ENCODE data around the gene KIF17.

KIF17 gene

DNA sequence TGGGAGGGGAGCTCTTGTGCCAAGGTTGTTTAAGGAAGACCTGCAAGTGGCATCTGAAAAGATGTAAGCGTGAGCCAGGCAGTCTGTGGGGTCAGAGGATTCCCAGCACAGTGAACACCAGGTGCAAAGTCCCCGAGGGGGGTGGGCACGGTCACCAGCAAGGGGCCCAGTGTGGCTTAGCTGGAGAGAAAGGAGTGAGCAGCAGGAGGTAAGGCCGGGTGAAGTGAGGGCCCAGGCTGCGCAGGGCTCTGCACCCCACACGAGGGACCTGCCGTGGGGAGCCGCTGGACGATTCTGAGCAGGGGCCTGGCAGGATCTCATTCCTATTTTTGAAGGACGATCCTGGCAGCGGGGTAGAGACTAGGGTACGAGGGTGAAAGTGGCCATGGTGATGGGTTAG is 60.8 kb downstream of the KIF17 start:
- no peak for ATAC-seq

DNA sequence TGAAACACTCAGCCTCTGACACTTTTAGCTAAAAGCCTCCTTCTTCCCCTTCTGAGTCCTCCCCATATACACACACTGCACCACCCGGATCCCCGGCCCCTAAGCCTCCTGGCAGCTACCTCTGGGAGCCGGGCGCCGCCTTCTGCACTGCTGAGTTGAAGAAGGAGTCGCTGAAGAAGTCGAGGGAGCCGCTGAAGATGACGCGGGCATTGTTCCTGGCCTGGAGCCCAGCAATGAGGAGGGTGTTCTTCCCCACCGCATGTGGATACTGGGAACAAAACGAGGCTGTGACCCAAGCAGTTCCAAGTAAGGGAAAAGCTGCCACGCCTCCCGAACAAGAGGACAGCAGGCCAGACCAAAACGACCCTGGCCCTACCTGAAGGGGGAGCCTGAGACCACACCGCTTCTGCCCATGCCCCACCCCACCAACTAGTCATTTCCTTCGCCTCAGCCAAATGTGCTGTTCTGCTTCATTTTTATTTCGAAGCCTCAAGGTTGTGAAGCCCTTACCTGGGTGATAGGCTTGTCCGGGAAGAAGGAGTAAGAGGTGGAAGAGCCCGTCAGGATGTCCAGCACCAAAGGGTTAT is 63.6 kb downstream of the KIF17 start:
- ATAC-seq, result no peak

DNA sequence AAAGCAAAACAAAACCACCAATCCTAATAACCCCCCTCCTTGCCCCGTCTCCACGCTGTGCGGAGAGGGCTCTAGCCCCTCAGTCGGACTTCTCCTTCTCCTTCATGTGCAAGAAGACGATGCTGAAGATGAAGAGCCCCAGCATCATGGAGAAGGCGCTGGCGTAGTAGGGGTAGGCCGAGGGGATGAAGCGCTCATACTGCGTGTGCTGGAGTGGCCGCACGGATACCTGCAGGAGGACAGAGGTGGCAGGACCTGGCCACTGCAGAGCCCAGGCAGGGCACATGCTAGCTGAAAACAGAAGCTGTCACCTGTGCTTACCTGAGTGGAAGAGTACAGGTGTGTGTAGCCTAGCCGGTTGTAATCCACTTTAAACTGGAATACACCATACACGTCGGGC is 65.5 kb downstream of the KIF17 start:
- ATAC-seq, result no peak

DNA sequence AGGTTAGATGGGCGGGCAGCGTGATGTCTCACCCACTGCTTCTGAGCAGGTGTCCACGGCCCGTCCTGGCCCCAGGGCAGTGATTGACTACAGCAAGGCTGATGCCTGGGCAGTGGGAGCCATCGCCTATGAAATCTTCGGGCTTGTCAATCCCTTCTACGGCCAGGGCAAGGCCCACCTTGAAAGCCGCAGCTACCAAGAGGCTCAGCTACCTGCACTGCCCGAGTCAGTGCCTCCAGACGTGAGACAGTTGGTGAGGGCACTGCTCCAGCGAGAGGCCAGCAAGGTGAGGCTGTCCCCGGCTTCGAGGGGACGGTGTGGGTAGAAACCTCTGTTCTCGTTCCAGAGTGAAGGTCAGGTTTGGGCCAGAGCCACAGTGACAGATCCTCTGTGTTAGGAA is 68.9 kb downstream of the KIF17 start:
- no peak for ATAC-seq

DNA sequence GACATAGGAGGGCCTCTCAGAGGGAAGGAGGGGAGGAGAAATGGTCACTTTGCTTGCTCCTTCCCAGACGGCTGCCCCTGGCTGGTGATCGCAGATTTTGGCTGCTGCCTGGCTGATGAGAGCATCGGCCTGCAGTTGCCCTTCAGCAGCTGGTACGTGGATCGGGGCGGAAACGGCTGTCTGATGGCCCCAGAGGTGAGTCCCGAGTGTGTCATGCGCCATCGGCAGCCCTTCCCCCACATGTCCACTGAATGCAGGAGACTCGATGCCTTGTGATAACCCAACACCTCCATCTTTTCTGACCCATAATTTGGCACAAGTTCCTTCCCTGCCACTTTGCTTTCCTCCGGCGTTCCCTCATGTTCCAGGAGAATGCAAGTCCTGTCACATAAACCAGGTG is 69.4 kb downstream of the KIF17 start:
- no peak for ATAC-seq

DNA sequence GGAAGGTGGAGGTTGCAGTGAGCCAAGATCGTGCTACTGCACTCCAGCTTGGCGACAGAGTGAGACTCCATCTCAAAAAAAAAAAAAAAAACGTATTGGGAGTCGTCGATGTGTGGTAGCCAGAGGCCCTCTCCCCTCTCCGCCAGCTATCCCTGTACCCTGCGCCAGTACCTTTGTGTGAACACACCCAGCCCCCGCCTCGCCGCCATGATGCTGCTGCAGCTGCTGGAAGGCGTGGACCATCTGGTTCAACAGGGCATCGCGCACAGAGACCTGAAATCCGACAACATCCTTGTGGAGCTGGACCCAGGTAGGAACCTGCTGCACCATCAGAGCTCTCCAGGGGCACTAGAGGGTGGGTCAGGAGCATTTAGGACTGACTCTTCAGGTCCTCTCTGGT is 72.4 kb downstream of the KIF17 start:
- ATAC-seq, result no peak

DNA sequence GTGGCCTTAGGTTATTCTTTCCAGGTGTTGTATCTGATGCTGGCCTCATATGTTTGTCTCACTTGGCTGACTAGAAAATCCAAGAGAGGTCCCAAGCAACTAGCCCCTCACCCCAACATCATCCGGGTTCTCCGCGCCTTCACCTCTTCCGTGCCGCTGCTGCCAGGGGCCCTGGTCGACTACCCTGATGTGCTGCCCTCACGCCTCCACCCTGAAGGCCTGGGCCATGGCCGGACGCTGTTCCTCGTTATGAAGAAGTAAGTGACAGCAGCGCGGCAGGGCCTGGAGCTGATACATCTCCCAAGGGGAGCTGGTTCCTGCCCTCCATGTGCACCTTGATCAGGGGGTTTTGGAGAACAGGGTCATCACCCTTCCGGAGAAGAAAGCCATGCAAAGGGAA is 73.4 kb downstream of the KIF17 start:
- no peak for ATAC-seq

DNA sequence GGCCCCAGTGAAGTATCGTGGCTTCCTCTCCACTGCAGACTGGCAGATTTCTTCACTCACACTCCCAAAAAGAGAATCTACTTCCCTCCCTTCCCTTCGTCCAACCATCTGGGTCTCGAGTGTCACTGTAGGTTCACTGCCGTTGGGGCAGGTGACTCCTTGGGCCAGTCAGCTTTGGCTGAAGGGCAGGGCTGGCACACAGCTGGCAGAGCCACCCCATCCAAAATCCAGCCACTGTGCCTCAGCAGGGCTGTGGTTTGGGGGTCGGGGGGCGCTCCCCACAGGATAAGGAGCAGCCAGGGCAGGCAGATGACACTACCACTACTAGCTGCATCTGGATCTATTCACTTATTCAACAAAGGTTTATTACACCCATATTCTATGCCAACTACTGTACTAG is 74.7 kb downstream of the KIF17 start:
- ATAC-seq, result no peak

DNA sequence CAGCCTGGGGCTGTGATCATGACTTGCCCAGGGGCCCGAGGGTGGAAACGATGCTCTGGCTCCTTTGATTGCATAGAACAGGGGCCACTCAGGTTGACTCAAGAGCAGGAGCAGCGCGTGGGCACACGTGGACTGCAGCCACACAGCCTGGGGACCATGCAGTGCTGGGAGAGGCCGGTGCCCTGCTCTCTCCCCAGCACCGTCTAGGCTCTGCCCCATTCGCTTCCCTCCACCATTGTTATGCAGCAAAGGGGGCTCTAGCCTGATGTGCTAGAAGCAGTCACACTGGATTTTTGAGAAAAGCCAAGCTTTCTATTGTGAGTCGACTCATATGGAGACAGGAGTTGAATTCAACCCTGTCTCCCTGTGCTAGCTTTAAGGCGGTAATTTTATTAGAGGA is 75.8 kb downstream of the KIF17 start:
- ATAC-seq, result no peak

DNA sequence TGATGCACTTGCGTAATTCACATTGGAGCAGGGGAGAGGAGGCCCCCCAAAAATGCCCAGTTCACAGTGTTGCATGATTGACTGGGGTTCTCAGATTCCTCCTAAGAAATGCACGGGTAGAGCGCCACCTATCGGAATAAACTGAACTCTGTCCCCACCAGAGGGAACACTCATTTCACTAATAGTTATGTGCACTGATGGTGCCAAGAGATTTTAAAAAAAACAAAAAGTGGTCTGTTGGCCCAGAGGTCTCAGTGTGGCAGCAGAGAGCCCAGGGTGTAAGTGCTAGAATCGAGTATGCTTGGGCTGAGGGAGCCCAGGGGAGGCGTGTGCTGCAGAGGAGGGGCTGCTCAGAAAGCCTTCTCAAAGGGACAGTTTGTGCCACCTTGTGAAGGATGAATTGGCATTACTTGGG is 77.6 kb downstream of the KIF17 start:
- ATAC-seq, result peak; percentile 65 to 78

DNA sequence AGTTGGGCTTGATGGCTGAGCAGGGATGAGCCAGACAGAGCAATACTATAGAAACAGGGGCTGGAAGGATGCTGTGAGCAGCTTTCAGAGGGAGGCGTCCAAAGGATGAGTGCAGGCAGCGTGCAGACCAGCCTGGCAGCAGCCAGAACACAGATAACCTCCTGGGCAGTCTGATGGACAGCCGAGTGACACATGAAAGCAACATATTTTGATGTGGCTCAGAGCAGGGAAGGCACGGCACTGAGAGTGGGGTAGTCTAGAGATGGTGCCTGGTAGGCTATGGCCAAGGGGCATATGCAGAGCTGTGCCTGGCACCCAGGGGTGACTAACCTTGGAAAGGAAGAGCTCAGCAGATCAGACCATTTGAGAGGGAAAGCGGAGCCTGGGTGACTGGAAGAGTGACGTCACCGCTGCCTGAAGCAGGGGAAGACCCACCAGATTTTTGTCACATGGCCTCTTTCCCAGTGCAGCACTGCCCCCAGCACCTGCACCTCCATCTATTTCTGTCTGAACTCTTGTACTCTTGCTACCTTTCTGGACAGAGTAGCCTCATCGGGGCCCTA is 80.9 kb downstream of the KIF17 start:
- no peak for ATAC-seq

DNA sequence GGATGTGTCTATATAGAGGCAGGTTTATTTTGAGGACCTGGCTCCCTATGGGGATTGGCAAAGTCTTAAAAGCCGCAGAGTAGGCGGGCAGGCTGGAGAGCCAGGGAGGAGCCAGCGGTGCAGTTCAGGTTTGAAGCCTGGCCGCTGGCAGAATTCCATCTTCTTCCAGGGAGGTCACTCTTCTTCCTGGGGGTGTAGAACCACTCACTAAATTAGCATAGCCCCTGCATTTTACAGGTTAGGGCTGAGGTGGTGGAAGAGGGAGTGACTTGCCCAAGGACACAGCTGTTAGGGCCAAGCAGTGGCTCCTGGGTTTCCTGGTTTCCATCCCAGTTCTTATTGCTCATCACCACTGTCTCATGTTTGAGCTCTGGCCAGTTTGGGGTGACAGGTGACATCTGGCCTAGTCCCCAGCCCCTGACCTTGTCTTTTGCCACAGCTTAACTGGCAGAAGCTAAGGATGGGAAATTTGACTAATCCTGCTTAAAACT is 83.2 kb downstream of the KIF17 start:
- peak in 1 of 2 donors; percentile 15 for ATAC-seq

DNA sequence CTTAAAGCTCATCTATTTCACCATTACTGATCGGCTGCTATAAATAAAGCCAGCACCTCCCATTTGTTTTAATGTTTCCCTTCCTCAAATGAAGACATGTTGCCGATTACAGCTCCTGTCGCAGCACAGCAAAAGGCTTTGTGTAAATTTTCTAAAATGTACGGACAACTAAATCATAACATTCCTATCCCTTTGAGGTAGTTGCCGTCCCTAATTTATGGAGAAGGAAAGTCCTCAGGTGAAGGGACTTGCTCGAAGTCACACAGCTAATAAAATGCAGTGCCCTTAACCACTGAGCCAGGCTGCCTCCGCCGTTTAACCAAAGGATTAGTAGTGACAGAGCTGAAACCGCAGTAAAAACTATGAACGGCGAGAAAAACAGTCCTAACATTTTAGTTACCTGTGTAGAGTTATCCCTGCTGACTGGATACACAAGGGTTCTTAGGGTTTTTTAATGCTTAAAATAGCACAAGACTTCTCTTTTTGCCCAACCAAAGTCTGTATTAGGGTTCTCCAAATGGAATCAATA is 83.7 kb downstream of the KIF17 start:
- ATAC-seq, result peak; percentile 12 to 37

DNA sequence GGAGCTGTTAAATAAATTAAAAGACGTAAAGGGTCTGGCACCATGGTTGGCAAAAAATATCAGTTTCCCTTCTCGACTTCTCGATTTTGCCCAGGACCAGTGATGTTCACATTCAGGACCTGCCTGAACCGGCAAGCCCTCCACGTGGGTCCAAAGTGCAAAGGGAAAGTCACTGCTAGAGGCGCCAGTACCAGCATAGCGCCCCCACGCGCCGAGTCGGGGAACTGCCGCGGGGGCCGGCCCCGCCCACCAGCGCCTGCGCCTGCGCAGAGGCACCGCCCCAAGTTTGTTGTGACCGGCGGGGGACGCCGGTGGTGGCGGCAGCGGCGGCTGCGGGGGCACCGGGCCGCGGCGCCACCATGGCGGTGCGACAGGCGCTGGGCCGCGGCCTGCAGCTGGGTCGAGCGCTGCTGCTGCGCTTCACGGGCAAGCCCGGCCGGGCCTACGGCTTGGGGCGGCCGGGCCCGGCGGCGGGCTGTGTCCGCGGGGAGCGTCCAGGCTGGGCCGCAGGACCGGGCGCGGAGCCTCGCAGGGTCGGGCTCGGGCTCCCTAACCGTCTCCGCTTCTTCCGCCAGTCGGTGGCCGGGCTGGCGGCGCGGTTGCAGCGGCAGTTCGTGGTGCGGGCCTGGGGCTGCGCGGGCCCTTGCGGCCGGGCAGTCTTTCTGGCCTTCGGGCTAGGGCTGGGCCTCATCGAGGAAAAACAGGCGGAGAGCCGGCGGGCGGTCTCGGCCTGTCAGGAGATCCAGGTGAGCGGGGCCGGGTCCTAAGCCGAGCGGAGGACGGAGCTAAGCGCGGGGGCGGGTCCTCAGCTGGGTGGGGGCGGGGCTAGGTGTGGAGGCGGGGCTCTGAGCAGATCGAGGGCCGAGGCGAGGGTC is 84.4 kb downstream of the KIF17 start, which contains the start of gene PINK1:
TSS of gene PINK1 (plus strand) at position 269 of the 875 bp plus-strand sequence. CDS start at position 360, 91 bp downstream.
- ATAC-seq, result peak; percentile 88 to 89

DNA sequence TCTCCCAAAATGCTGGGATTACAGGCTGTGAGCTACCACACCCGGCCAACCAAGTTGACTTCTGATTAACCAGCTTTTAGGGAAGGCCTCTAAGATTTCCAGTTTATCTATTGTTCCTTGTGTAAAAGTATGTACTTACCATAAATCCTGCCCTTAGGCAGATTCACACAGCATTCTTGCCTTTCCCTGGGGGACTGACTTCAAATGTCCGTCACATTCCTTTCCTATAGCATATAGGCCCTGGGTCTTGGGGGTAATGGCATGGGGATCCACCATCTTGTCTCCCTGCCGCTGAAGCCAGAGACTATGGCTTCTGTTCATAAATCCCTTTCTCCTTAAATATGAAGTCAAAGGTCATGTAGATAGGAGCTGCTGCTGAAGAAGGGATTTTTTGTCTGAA is 85.4 kb downstream of the KIF17 start:
- ATAC-seq, result no peak

DNA sequence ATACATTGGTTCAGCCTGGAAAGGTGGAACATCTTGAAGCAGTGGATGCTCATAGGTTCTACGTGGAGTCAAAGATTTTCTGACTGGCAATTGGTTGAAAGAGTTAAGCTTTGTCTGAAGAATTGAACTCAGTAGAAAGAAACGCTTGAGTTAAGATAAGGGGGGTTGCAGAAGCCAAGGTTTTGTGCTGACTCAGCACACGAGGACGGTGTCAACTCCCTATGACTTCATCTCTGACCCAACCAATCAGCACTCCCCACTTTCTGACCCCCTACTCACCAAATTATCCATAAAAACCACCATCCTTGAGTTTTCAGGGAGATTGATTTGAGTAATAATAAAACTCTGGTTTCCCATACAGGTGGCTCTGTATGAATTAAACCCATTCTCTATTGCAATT is 87.1 kb downstream of the KIF17 start:
- no peak for ATAC-seq

DNA sequence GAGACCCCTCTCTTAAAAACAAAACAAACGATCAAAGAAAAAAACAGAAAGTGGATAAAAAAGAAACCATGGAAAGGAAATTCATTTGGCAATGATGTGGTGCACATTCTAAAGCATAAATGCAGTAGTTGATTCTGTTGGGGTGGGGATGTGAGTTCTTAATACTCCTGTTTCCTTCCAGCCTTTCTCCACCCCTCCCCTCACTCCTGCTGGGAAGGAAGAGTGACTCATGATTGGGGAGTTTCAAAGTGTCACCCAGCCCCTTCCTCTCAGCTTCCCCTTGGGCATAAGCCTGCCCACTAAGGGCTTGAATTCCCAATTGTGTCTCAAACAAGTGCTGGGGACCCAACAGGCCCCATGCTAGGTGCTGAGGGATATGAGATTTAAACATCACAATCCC is 91.3 kb downstream of the KIF17 start:
- no peak for ATAC-seq

DNA sequence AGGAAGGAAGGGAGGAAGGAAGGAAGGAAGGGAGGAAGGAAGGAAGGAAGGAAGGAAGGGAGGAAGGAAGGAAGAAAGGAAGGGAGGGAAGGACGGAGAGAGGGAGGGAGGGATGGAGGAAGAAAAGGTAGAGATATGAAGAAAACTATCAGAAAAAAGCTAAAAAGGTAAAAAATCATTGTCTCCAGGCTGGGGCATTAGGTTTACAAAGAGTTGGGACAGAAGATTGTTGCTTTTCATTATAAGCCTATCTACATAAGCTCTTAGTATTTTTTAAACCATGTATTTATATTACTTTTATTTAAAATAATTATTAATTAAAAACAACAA is 91.7 kb downstream of the KIF17 start:
- ATAC-seq, result no peak

DNA sequence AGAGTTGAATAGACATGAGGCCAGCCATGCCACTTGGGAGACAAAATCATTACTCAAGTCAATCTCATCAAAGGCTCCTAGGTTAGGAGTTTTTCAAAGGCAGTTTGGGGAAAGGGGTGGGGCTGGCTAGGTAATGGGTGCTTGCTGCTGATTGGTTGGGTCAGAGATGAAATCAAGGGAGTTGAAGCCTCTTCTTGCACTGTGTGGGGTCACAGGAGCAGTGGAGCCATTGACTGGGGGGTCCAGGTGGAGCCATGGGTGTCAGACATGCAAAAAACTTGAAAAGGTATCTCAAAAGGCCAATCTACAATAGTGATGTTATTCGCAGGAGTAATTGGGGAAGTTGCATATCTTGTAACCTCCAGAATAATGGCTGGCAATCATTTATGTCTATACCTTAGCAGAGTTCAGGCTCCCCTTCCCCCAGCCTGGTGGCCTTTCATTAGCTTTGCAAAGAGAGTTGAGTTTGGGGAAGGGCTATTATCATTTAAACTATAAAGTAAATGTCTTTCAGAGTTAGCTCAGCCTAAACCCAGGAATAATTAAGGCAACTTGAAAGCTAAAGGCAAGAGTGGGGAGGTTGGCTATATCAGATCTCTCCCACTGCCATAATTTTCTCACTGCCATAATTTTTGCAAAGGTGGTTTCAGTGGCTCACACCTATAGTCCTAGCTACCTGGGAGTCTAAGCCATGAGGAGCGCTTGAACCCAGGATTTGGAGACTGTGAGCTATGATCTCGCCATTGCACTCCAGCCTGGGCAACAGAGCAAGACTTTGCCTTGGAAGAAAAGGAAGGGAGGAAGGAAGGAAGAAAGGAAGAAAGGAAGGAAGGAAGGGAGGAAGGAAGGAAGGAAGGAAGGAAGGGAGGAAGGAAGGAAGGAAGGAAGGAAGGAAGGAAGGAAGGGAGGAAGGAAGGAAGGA is 92.4 kb downstream of the KIF17 start:
- ATAC-seq, result no peak

DNA sequence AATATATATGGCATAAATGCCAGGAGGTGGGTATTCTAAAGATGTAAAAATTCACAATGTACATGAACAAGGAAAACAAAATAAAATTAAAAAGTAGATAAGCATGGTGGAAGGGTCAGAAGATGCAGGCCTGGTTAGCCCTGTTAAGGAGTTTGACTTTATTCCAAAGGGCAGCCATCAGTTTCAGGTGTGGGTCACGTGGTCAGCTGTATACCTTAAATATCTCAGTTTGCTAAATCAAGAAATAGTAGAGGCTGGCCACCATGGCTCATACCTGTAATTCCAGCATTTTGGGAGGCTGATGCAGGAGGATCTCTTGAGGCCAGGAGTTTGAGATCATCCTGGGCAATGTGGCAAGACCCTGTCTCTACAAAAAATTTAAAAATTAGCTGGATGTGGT is 93.1 kb downstream of the KIF17 start:
- ATAC-seq, result no peak

DNA sequence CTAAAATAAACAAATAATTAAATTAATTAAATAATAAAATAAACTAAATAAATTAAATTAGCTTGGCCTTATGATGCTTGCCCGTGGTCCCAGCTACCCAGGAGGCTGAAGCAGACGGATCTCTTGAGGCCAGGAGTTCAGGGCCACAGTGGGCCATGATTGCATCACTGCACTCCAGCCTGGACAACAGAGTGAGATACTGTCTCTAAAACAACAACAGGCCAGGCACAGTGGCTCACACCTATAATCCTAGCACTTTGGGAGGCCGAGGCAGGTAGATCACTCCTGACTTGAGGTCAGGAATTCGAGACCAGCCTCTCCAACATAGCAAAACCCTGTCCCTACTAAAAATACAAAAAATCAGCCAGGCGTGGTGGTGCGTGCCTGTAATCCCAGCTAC is 96.8 kb downstream of the KIF17 start:
- ATAC-seq, result no peak

DNA sequence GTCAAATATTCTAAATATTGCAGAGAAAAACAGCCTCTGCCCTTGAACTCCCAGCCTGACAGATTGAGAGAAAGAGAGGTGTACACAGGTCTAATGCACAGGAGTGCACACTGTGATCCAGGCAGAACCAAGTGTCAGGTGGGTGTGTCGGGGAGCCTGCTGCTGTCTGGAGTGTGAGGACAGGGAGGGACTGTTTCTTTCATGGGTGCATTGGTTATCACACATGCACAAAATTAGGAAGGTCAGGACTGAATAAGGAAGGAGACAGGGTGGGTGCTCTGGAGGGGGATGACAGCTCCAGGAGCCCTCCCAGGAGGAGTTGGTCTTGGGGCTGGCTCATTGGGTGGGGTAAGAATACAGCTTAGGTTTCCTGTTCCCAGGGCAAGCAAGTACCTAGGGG is 97.8 kb downstream of the KIF17 start:
- ATAC-seq, result no peak

DNA sequence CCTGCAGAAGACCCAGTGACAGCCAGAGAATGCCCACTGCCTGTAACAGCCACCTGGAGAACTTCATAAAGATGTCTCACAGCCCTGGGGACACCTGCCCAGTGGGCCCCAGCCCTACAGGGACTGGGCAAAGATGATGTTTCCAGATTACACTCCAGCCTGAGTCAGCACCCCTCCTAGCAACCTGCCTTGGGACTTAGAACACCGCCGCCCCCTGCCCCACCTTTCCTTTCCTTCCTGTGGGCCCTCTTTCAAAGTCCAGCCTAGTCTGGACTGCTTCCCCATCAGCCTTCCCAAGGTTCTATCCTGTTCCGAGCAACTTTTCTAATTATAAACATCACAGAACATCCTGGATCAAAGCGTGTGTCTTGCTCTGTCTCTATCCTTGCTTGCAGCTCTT is 99.3 kb downstream of the KIF17 start:
- ATAC-seq, result no peak
